GM19467 (cell line): Measurements from ENCODE around the gene IL17RB.

Experiments used
- ATAC-seq: cut with Tn5 transposase; IDR thresholded peaks from one replicate; pipeline ENCODE4 v1.9.1; 2021; ENCODE audit warnings: mild to moderate bottlenecking, moderate library complexity; ENCODE audit not compliant: unreplicated experiment

IL17RB gene

DNA sequence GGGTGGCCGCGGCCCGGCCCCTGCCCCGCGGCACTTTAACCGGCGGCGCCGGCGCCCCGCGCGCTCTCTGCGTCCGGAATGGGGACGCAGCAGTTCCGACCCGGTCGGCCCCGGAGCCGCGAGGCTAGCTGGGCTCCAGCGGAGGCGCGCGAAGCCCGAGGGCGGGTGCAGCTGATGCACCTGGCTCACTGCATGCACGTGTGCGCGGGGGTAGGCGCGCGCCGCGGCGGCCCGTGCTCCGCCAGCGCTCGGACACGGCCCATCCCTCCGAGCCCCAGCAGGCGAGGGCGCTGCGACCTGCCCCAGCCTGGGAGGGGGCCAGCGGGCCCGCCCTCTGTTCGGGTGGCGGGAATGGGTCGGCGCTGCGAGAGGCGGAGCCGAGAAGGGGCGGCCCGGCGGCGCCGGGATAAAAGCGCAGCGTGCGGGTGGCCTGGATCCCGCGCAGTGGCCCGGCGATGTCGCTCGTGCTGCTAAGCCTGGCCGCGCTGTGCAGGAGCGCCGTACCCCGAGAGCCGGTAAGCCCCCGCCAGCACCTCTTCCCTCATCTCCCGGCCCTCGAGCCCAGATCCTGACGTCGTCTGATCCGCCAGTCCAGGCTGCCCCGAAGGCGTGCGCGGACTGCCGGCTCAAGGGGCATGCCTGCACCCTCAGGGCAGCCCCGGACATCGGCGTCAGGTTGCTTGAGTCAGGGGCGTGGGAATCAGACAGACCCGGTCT is at the start of gene IL17RB, which contains the start of gene CHDH:
TSS of gene IL17RB (plus strand) at position 435 of the 717 bp plus-strand sequence. CDS start at position 456, 21 bp downstream.
TSS of gene CHDH (minus strand) at position 286 of the 717 bp plus-strand sequence. CDS start 22,411 bp downstream, outside the sequence.
- ATAC-seq: peak; percentile 41

- no peak for ATAC-seq
These were observed 48.2 kb upstream of the IL17RB start for GRCh38 chr3:53798144-53798543.

GRCh38 chr3:53799338-53799865 is 47.0 kb upstream of the IL17RB start:
- ATAC-seq: no peak

- no peak for ATAC-seq
These were observed 46.1 kb upstream of the IL17RB start for GRCh38 chr3:53800041-53800906.

- no peak for ATAC-seq
These were observed 45.0 kb upstream of the IL17RB start for GRCh38 chr3:53801319-53801718.

GRCh38 chr3:53802256-53802880 is 44.0 kb upstream of the IL17RB start:
- ATAC-seq: no peak

- ATAC-seq: no peak
These were observed 43.1 kb upstream of the IL17RB start for GRCh38 chr3:53803124-53803815.

DNA sequence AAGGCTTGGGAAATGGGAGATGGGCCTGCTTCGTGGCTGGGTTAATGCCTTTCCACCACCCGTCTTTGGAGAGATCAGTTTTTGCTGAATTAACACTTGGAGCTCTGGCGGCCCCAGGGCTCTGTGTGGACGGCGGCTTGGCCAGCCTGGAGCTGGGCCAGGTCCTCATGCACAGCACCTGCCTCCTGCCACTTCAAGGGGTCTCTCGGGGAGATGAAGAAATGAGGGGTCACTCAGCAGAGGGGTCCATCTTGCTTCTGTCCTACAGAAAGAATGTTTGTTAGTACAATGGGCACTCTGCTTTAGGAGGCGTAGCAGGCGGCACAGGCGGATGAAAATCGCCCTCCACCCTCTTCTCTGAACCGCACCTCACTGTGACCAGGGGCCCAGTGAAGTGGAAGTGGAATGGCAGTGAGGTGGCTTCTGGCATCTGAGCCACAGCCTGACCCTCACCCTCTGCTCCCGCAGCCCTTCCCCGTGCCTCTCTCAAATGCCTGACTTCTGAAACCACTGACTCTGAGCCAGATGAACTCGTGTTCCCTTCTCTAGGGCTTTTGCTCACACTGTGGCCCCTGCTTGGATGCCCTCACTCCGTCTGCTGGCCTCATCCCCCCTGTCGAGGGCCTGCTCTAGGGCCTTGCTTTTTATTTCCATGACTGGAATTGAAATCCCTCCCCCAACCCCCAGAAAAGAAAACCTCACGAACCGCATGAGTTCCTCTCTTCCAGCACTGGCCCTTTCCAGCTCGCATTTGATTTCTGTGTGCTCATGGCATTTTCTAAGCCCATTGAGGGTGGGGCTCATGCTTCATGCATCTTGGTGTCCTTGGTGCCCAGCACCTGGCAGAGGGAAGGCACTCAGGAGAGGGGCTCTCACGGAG is 42.3 kb upstream of the IL17RB start:
- ATAC-seq: no peak

GRCh38 chr3:53804697-53805462 is 41.5 kb upstream of the IL17RB start:
- ATAC-seq: no peak

- no peak for ATAC-seq
These were observed 40.8 kb upstream of the IL17RB start for GRCh38 chr3:53805463-53806159.

- ATAC-seq: peak; percentile 64
These were observed 39.9 kb upstream of the IL17RB start for GRCh38 chr3:53806182-53807116.

DNA sequence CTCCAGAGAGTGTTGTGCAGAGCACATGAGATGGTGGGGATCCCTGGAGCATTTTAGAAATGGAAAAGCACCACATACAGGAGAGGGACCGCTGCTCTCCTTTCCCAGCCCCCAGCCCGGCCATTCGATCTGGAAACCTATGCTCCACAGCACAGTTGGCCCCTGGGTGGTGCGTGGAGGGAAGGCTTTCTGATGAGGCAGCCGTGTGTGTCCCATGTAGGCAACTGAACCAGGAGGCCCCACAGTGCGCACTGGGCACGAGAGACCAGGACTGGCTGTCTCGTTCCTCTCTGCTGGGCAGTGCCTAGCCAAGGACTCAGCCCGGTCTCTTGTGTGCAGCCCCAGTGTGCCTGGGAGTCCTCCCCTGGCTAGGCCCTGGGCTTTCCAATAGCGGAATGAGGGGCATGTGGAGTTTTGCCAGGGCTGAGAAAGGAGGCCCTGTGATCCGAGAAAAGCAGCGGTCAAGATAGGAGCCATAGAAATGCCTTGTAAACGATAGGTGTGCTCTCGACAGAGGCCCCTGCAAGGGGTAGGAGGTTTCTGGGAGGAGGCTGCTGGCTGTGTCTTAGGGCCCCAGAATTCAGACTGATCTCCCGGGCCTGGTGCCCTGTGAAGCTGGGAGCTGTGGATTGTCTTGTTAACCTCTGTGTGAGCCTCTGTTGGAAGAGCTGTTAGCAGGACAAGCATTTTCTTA is 39.1 kb upstream of the IL17RB start:
- no peak for ATAC-seq

DNA sequence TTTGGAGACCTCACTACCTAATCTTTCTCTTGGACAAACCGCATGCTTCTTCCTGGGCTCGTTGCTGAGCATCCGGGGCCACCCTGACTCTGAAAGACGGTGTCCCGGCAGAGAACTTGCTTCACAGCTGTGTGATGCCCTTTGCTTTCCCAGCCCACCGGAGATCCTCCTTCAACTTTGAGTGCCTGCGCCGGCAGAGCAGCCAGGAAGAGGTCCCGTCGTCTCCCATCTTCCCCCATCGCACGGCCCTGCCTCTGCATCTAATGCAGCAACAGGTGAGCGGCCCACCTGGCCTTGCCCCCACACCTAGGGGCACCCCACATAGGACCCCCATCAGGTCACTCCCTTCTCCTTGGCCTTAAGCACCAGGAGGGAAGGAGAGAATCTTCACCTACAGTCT is 37.9 kb upstream of the IL17RB start:
- ATAC-seq: no peak

DNA sequence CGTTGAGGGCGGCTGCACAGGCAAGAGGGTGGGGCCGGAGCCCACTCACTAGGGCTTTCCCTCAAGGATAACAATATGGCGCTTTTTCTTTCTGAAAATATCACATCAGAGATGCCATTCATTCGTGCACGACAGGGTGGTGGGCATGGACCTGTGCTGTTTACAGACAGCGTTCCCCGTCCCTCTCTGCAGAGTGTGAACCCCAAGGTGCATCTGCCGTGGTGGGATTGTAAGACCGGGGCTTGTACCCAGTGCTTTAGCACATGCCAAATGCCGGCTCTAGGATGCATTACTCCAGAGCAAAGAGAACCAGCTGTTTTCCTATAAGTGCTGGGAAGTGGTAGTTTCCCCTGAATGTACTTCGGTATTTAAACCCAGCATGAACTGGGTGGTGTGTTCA is 37.1 kb upstream of the IL17RB start:
- ATAC-seq: no peak

DNA sequence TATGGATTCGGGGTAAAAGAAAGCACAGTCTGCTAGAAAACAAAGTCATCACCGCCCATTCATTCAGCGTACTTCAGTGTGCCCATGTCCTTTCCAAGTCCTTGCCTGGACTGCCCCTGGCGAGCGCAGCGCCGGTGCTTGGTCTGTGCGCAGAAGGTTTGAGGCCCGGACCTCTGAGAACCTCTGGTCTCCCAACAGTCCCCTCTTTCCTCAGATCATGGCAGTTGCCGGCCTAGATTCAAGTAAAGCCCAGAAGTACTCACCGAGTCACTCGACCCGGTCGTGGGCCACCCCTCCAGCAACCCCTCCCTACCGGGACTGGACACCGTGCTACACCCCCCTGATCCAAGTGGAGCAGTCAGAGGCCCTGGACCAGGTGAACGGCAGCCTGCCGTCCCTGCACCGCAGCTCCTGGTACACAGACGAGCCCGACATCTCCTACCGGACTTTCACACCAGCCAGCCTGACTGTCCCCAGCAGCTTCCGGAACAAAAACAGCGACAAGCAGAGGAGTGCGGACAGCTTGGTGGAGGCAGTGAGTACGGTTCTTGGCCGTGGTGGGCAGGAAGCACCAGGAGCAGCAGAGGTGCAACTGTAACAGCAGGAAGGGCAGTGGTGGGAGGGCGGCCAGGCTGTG is 36.5 kb upstream of the IL17RB start:
- no peak for ATAC-seq
